Midbrain (tissue), 1 donor: ENCODE results near the gene SIX3.

ENCODE experiments used
- DNase-seq: peaks from one replicate; lab custom pipeline; 2025; lab: John Stamatoyannopoulos, UW

Gene SIX3

GRCh38 chr2:44941551-44942234 lies at the start of gene SIX3:
Gene SIX3, plus strand, starts transcription at chr2:44941702. Its CDS starts 403 bp downstream, at chr2:44942105.
- no peak for DNase-seq

DNA sequence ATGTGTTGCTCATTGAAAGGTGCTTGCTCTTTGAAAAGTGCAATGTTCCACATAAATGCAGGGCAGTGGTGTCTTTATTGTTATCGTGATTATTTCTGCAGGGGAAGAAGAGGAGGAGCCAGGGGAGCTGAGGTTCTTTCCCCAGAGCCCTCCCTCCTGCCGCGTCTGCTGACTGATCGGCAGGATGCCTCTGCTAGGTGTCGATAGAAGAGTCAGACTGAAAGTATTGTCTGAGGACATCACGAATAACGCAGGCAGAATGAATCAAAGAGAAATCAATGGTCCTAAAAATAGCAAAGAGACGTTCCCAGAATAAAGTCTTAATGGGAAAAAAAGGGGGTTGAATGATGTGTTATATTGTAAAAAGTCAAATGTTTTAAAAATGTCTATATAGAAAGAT lies 47.4 kb upstream of the SIX3 start:
- no peak for DNase-seq

GRCh38 chr2:44895061-44895460 lies 46.4 kb upstream of the SIX3 start:
- no peak for DNase-seq

DNA sequence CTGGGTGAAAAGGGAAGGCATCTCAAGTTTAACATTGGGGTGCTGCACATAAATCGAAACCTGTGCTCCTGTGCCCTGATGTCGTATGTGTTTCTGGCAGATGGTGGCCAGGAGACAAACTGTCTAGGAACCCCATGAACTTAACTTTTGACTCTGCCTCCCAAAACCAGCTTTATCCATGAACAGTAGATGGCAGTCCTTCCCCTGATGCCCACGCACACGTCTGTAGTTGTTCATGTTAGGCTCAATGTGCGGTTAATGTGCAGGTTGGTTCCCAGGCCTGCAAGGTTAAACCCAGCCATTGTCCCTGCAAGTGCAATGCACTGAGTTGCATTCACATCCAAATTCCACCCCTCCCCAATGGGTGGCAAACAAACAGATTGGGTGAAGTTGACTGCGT lies 44.1 kb upstream of the SIX3 start:
- no peak for DNase-seq

GRCh38 chr2:44902217-44903137 lies 39.0 kb upstream of the SIX3 start:
- DNase-seq = no peak

- no peak for DNase-seq
These were observed 36.9 kb upstream of the SIX3 start for GRCh38 chr2:44904578-44904977.

GRCh38 chr2:44906972-44907371 lies 34.5 kb upstream of the SIX3 start:
- DNase-seq = no peak

GRCh38 chr2:44909831-44910230 lies 31.7 kb upstream of the SIX3 start:
- DNase-seq = no peak

GRCh38 chr2:44912660-44913059 lies 28.8 kb upstream of the SIX3 start:
- DNase-seq = no peak

GRCh38 chr2:44916291-44916690 lies 25.2 kb upstream of the SIX3 start:
- DNase-seq = no peak

DNA sequence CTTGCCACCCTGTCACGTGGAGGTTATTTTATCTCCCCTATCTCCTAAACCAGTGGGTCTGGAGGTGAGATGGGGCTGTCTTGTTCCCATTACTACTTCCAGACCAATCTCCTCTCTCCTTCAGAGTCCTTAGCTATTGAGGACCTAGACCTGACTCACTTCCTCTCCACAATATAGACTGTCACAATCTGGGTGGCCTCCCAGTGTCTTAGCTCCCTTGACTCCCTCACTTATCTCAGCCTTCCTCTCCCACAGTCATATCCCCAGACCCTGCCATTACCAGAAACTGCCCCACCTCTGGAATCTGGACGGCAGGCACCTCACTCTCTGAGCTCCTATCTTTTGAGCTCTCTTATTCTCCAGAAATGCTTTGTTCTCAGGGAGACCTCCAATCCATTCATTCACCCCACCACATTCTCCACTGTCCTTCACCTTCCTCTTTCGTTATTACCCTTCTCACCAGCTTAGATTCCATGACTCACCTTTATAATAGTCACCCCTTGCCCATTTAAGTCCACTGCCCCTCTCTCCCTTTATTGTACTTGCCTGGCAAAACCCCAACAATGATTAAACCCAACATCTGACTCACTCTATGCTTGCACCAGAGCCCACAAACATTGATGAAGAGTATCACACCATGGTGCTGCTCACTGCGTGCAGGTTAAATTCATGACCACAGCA lies 23.3 kb upstream of the SIX3 start:
- no peak for DNase-seq

DNA sequence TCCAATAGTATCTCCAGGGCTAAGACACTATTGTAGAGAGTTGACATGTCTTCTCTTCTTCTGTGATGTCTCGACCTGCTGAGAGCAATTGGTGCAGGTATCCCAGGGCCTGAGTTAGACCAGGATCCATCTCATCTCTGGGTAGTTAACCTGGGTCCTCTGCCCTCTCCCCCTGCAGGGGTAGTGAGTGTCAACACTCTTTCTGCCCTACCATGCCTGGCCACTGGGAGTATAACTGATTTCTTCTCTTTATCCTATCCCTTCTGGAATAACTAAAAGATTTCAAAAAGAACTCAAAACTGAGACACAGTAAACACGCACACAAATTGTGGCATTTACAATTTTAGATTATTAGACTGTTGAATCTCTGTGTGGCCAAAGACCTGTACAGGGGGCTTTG lies 20.8 kb upstream of the SIX3 start:
- no peak for DNase-seq

DNA sequence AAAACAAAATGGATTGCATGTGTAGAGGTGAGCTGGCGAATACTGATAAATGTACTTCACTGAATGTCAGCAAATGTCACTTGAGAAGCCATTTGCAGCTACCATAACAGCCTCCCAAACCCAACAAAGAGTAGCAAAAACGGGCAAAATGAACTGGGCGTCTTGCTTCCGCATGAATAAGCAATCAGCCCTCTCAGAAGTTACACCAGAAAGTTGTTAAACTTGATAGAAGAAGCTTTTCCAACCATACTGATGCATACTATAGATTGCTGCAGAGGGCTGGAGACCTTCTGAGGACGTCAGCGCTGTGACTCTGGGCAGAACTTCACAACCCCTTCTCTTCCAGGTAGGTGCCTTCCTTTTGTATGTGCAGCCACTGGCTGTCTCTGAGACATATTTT lies 18.7 kb upstream of the SIX3 start:
- no peak for DNase-seq

- DNase-seq = no peak
These were observed 15.9 kb upstream of the SIX3 start for GRCh38 chr2:44925561-44926136.

GRCh38 chr2:44926957-44927356 lies 14.5 kb upstream of the SIX3 start:
- DNase-seq = no peak

DNA sequence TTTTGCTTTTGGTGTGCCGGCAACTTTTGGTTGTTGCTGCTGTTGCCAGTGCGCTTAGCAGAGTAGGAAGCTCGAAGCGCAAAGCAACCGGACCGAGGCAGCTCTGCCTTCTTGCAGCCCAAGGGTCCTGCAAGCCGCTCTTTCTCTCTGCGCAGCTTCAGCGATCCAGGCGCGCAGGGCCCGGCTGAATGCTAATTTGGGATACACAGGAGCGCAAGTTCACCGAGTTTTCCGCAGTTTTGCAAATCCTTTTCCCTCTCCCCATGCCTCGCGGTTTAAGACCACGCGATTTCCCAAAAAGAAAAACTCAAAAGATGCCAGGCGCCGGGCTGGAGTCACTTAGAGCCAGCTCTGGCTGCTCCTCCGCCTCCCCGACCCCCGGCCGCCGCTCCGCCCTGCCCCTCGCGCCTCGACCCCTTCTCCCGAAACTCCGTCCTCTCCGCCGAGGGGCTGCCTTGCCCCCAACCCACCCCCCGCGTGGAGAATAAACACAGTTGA lies 13.5 kb upstream of the SIX3 start:
- no peak for DNase-seq

GRCh38 chr2:44928483-44929158 lies 12.9 kb upstream of the SIX3 start:
- DNase-seq = no peak

GRCh38 chr2:44929159-44929734 lies 12.3 kb upstream of the SIX3 start:
- no peak for DNase-seq

DNA sequence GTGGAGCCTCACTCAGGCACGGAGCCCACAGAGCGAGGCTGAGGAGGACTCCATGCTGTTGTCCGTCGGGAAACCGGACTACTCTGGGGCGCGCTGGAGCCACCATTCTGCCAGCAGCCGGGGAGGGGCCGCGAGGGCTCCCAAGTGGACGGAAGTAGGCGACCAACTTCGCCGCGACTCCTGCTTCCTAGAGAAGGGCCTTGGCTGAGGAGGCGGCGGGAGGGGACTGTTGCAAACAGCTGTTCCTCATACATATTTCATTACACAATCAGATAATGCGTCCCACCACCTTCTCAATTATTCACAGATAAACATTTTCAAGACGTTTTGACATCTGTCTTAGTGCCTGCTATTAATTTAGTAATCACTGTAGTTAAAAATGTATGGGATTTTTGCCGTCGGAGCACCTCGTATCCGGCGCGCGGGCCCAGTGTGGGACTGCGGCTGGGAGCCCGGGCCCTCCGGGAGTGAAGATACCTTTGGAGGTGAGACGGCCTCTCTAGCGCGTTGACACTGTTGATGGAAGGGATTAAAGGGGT lies 11.7 kb upstream of the SIX3 start:
- DNase-seq = no peak

GRCh38 chr2:44930274-44931197 lies 11.0 kb upstream of the SIX3 start:
- no peak for DNase-seq
